Cardiac fibroblast (primary cell): ENCODE measurements around the gene CYTH2.
A peak's percentile ranks its signal among the peaks of the same experiment; 100 is the strongest.

ENCODE experiments used
- DNase-seq, 2 donors: peaks; one replicate each; pipeline versions ENCODE4 v3.0.0 to v3.0.0-alpha.2; 2010; ENCODE audit warnings: low read depth in 2 of 2
- H3K4me3 ChIP-seq, 2 donors: replicated peaks in 1 of 2; 1 replicate in 1 of 2; 2 replicates in 1 of 2; pipeline ENCODE4 v1.5.1; 2011; ENCODE audit warnings: low read depth in 2 of 2, low read length in 2 of 2, mild to moderate bottlenecking in 2 of 2, moderate library complexity in 1 of 2
- TF ChIP-seq, protein P1 (sequence below): IDR thresholded peaks from one replicate; pipeline ENCODE4 v1.5.1; 2011; ENCODE audit warnings: low read depth, mild to moderate bottlenecking, low read length, inconsistent platforms

The CYTH2 gene

DNA sequence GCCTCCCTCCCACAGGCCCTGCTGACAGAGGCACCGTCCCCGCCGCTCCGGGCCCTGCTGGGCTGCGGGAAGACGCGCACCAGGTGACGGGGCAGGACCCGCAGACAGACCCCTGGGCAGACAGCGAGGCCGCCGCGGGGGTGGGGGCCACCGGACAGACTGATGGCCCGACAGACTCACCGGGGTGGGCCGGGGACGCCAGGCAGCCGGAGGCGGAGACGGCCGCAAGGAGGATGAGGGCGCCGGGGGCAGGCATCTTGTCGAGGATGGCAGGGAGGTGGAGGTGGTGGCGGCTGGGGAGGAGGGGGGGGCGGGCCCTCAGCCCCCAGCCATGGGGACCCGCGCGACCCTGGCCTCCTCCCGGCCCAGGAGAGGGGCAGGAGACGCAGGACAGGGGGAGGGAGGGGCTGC is 42.2 kb downstream of the CYTH2 start:
- no peak for DNase-seq
- no peak overlapping the region for H3K4me3 ChIP-seq
- TF ChIP-seq, protein P1, sequence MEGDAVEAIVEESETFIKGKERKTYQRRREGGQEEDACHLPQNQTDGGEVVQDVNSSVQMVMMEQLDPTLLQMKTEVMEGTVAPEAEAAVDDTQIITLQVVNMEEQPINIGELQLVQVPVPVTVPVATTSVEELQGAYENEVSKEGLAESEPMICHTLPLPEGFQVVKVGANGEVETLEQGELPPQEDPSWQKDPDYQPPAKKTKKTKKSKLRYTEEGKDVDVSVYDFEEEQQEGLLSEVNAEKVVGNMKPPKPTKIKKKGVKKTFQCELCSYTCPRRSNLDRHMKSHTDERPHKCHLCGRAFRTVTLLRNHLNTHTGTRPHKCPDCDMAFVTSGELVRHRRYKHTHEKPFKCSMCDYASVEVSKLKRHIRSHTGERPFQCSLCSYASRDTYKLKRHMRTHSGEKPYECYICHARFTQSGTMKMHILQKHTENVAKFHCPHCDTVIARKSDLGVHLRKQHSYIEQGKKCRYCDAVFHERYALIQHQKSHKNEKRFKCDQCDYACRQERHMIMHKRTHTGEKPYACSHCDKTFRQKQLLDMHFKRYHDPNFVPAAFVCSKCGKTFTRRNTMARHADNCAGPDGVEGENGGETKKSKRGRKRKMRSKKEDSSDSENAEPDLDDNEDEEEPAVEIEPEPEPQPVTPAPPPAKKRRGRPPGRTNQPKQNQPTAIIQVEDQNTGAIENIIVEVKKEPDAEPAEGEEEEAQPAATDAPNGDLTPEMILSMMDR = no peak

DNA sequence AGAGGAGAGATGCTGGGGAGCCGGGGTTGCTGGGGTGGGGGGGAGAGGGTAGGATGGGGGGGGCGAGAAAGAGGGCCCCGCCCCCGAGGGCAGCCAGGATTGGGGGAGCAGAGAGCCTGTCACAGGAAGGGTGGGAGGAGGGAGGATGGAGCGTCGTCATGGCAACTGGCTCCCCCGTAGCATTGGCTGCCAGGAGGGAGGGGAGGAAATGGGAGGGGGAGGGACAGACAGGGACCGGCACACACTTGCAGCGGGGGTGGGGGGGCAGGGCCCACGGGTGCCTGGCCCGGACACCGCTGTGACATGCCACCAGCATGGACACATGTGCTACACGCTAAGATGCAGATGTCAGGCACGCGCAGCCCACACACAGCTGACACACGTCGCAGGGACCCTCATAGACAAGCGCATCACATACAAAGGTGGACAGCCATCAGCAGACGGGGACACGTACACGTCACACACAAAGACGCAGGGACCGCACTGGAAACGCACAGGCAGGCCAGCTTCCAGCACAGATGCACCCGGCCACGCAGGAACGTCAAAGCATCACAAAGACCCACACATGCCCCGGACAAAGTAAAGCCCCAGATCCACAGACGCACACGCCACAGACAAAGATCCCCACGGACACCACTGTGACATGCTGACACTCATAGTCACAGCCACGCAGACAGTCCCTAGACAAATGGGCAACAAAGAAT is 42.8 kb downstream of the CYTH2 start, which contains the start of gene LMTK3:
Gene LMTK3, minus strand, starts transcription at position 36 of the 704 bp plus-strand sequence. CDS start 259 bp downstream, outside the sequence.
- H3K4me3 ChIP-seq = no peak within 1 kb of the TSS
- TF ChIP-seq, protein P1 = no peak
- peak; percentile 25 to 38 for DNase-seq

DNA sequence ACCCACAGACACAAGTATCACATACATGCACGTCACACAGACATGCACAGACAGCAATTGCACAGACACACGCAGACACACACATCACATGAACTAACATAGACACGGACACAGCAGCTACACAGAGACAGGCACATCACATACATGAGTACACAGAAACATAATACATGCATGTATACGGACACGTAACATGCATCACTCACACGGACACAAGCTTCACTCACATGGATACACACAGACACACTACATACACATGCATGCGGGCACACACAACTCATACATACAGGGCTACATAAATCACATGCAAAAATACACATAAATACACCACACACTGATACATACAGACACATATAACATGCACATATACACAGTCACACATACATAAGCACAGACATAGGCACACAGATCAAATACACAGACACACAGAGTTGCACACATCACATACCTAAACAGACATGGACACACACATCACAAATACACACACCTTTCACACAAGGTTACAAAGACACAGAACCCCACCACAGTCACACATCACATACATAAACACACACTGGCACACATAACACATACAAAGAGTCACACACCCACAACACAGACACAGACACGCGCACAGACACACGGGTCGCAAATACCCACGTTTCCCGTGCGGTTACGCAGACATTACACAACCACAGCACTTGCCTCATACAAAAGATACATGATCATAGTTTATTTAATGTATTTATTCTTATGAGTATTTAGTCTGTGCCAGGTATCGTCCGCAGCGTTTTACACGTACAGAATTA is 43.5 kb downstream of the CYTH2 start:
- H3K4me3 ChIP-seq = no peak overlapping the region
- TF ChIP-seq, protein P1 = no peak
- DNase-seq = no peak

DNA sequence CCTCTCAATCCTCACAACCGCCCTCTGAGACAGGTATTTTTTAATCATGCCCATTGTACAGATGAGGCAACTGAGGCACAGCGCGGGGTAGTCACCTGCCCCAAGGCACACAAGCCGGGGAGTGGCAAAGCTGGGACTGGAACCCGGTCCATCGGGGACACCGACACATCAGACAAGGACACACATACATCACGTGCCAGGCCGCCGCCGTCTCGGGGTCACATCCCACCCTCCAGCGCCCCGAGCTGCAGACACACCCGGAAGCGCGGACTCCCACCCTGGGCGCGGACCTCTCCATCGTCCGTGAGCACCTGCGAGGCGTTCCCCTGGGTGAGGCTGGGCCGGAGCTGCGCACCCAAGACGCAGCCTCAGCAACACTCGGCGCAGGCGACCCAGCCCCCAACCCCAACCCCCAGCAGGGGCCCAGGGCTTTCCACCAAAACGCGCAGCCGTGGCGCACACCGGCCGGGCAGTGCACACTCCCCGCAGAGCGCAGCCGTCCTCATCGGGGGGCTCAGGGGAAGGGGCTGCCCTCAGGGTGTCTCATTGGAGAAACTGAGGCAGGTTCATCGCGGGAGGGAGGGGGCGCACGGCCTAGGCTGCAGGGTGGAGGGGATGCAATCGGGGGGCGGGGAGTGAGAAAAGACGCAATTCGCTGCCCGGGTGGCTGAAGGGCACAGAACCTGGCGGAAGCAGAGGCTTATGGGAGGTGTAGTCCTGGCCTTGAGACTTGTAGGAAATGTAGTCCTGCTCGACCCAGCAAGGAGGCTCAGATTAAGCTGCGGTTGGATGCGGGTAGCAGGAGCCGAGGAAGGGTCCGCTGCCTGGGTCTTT is 44.3 kb downstream of the CYTH2 start:
- H3K4me3 ChIP-seq = peak overlapping the region; percentile 60 to 72
- DNase-seq = peak; percentile 64 to 74
- TF ChIP-seq, protein P1 = no peak

DNA sequence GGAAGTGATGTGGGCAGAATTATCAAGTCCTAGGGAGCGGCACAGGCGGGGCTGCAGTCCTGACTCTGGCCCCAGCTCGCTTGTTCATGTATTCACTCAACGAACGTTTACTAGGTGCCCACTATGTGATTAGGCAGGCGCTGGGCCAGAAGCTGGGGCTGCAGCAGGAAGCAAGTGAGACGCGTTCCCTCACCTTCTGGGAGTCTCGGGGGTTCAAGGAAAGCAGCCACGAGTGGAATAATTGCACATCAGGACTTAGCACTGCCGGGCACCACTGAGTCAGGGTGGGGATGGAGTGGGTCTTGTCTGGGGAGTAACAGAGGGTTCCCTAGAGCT is 44.9 kb downstream of the CYTH2 start:
- TF ChIP-seq, protein P1 = no peak
- DNase-seq = no peak
- H3K4me3 ChIP-seq = peak overlapping the region in 1 of 2 donors; percentile 72

DNA sequence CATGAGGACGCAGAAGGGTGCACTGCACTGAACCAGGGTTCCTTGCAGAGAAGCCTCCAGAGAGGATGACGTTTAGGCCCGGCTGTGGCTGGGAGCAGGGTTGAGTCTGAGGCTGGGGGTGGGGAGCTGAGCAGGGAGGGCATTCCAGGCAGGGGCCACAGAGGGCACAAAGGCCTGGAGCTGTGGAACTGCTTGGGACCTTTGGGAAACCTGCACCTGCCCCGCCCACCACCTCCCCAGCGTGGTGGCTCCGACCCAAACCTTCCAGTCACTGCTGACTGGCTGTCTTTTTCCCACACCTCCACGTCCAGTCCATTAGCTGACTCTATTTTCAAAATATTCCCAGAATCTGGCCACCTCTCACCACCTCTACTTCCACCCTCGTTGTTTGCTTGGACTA is 47.4 kb downstream of the CYTH2 start:
- no peak for DNase-seq
- no peak overlapping the region for H3K4me3 ChIP-seq
- TF ChIP-seq, protein P1 = no peak
